Right renal cortex interstitium (tissue), 3 donors: Measurements from ENCODE around the gene PAM. TPM values are rescaled to one million over a fixed set of nuclear protein-coding genes. Genes with fewer than 3 reads are reported as not detected.
"Not testable (repeated sequence)": the region's sequence is repeated elsewhere in the genome, so short reads cannot be mapped to it uniquely, and the experiment has no call there.

ENCODE experiments used
- DNase-seq, 3 donors: peaks; one replicate each; pipeline ENCODE4 v3.0.0-alpha.2; 2013; ENCODE audit warnings: low read depth in 3 of 3, low spot score in 2 of 3
- polyA plus RNA-seq, 3 donors: library from polyadenylated mRNA; unstranded; fragments of 120-200 nt; gene quantifications; one replicate each; pipeline ENCODE4 v1.2.1, GENCODE V29; 2013; ENCODE audit not compliant: insufficient read length in 3 of 3

PAM gene
- polyA plus RNA-seq, 3 donors: 216 to 245 (median 244) TPM

DNA sequence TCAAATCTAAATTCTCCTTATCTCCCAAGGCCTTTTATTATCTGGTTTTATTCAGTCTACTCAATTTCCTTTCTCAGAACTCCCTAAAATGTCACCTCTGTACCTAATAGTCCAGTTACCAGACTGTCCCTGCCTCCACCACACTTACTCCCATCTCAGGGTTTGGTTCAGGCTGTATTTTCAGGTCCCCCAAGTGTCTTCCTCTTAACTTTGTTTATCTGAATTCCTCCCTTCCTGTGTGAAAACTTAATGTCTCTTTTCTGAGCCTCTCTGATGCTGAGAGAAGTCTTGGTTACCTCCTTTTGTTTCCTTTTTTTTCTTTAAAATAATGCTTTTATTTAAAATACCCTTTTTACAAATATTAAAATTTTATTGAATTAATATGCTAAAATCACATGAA lies 133.4 kb downstream of the PAM start:
- DNase-seq: no peak

DNA sequence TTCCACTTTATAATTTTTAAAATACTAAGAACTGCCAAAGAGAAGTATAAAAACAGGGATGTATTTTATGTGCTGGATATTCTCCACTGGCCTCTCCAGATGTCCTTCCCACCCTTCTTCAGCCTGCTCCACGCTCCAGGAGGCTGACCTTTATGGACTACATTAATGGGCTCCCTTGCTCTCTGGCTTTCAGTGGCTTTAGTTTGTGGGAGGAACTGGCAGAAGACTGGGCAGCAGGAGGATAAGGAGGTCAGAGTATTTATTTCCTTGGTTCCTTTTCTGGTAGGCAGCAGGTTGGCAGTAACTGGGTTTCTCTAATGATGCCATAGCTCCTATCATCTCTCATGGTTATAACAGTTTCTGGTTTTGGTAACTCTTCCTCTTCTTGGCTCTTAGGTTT lies 133.9 kb downstream of the PAM start:
- DNase-seq: no peak

DNA sequence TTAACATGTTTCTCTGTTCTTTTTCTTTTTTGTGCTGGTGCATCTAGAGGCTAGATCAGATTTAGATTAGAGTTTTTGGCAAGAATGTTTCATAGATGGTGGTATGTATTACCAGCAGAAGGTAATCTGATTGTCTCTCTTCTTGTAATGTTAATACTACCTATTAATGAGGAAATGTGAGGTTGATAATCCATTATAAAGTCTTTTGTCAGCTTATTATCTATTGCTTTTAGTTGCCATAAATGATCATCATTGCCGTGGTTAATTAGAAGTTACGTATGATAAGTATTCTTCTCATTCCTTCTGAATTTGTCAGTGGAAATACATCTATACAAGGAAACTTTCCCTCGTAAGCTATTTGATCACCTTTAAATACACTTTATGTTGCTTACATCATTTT lies 135.0 kb downstream of the PAM start:
- DNase-seq: no peak

DNA sequence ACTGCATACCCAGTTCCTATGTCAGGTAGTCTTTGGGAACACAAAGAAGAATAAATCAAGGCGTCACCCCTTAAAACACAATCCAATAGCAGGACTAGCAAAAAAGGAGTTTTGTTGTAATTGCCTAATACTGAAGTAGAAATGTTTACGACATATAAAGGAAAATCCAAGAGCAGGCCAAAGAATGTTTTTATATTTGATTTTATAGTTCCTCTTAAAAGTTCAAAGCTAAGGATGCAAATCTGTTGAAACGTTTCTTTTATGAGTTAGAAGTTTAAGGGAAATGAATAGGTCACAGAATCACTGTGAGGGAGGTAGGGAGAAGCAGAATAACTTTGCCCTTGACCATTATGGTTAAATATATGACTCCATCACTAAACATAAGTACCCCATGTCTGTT lies 136.1 kb downstream of the PAM start:
- no peak for DNase-seq

DNA sequence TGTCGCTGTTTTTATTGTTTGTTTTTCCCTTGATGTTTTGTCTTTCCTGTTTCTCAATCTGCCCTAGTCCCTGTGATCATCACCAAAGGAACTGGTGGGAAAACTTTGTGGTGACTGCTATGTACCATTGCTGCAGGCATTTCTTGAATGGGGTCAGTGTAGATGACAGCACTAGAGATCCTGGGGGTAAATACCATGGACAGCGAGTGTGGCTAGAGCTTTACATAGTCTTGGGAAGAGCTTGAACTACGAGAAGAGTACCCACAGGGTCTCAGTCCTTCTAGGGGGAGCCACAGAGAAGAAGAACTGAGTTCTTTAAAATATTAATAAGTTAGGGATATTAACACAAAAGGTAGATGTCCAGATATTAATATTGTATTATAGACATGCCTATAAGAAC lies 138.8 kb downstream of the PAM start:
- no peak for DNase-seq

DNA sequence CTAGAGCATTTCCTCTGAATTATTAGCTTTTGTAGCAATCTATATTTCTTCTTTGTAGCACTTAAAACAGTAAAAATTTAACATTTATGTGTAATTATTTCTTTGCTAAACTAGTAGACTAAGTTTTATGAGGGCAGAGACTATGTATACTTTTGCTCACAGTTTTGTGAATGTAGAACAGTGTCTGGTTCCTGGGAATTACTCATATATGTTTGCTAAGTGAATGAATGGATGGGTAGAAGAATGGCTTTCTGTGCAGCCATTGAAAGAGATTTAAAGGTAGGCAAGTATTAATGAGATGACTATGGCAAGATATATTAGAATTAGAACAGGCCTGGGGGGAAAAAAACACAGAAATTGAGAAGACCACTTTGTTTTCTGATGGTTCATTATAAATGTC lies 140.1 kb downstream of the PAM start:
- no peak for DNase-seq

DNA sequence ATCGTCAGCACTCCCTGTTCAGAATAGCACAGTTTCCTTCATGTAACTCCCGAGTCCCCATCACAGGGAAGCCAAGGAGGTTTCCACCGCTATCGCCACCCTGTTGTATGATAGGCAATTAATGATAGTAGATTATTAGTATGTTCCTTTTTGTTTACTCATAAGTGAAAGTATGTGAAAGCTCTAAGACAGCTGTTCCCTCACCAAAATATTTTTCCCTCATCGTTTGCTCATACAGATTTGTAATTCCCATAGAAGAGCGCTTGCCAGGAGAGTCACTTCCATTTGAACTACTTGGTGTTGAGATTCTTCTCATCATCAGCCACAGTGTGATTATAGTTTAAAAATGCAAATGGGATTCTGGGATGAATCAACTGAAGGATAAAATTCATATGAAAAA lies 140.9 kb downstream of the PAM start:
- DNase-seq: no peak

DNA sequence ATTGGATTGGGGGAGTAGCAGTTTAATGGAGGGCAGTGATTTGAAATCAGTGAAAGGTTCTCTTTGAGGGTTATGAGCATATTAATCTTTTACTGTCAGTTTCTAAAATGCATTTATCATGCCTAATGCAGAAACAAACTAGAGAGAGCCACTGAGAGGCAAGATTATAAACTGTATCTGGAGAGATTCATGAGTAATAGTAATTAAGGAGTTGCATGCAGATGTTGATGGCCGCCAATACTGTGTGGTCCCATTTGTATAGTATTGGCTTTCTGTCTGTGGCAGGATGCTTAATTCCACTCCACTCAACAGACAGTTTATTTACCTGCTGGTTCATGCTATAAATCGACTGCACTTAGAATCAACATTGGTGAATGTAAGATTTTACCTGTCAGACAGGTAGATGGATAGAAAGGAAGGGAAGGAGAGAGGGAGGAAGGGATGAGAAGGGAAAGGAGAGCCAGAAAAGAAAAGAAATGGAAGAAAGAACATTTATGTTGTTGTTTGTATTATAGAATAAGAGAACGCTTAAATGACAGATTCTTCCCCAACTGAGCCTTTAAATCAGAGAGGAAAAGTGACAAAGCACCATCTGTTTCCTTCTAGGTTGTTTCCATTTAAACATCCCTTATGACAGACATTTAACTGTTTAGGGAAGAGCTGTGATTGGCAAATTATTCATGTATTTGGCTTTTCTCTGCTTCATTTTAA lies 146.5 kb downstream of the PAM start:
- no peak for DNase-seq

DNA sequence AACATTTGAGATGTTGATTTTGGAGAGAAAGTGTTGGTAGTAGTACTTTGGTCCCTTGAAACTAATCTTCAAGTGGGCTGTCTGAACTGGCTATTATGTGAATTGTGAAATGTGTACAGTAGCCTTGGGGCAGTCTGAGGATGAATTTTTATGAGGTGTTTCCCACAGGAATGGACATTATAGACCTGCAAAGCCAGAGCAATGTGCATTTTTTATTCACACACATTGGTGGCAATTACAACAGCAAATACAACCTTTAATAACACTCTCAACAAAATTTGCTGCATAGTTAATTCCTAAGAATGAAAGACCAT lies 147.0 kb downstream of the PAM start:
- DNase-seq: no peak

DNA sequence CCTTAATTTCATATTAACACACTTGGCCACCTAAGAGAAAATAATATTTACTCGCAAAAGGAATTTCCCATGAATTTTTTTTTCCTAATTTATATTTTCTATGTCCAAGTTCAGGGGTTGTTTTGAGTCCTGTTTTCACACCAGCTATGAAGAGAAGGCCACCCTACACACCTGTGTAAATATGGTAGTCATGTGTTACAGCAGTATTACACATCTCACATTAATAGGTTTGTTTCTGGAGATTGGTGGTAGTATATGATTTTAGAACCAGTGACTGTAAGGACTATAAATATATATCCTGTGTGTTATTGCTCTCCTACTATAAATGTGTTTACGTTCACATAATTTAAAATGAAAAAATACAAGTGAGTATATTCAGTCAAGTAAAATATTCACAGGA lies 147.5 kb downstream of the PAM start:
- DNase-seq: no peak

DNA sequence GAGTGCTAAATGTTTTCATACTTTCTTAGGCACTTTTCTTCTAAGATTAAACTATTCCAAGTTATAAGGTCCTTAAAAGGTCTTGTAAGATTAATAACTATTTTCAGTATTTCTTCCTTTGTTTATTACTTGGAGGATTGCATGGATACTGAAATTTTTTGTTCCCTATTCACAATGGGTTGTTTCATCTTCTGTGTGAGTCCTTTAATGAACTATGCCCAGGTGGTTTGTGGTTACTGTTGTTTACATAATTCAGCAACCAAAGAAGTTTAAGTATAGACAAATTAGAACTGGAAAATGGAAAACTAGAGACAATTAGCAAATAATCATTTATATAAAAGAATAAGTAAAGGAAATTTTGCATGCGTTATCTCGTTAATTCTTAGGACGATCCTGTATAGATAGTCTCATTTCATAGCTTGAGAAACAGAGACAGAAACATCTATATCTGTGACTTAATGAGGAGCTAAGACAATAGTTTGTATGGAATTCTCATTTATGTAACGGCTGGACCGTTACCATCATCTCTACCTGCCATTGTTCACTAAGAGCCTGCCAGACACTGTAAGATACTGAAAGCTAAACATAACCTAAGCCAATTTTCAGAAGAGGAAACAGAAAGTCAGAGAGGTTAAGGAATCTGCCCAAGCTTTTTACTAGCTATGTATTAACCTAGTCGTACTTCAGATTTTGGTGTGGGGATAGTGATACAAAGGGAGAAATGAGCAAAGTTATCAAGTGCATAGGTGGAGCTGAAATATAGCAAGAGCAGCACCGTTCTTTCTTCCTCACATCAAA lies 148.2 kb downstream of the PAM start:
- no peak for DNase-seq

DNA sequence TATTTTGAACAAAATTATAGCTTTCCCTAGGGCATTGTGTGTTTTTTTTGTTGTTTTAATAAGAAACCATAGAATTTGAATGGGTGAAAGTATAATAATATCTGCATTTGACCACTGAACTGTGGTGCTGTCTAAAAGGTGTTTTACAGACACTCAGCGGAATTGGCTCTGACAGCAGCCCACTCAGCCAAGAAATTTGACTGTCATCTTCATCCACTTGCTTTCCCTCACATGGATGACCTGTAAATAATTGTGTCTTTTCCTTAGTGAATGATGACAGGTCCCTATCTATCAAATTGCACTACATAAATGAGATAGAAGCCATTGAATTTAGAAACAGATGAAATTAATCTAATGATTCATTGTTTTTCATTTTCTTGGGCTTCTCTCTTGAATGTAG lies 150.0 kb downstream of the PAM start:
- no peak for DNase-seq

DNA sequence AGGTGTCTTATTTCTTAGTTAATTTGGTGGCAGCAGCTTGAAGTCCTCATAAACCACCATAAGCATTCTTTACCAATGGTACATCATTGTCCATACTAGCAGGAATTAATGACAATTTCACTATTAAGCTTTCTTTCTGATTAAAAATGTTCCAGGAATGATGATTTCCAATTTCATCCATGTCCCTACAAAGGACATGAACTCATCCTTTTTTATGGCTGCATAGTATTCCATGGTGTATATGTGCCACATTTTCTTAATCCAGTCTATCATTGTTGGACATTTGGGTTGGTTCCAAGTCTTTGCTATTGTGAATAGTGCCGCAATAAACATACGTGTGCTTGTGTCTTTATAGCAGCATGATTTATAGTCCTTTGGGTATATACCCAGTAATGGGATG lies 152.0 kb downstream of the PAM start:
- not testable (repeated sequence) for DNase-seq

DNA sequence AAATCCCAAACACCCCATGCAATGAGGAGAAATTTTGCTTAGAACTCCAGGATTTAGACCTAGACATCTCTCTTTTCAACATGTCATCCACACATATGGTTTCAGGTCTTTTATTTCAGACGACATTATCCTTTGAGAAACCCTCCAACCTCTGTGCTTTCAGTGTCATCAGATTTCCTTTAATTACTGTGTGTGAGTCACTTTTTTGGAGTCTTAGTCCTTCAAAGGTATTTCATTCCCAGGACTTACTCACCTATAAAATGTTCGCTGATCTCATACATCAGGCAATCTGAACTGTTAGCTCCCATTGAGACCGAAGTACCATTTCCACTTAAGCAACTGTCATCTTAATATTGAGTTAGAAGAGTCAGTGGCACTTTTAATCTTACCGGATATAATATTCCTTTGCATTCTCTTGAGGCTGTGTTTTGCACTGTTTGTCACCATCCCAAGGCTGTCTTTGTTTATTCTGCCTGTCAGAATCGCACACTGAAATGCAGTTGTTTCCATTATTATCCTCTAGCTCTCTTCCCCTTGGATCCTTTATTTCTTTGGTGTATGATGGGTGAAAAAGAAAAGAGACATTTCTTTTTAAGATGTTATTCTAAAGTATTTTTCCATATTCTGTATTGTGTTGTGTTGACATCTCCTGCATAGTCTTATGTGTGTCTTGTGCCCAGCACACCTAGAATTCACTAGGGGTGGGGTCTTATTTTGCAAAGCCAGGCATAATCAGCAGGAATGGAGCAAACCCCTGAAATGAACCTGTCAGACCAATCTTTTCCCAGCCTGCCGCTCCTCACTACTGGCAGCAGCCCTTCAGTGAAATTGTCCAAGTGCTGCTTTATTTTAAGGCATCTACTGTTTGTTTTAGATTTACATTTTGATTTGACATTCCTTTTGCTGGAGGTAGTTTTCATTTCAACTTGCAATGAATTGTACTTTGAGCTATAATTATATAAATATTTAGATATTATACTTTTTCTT lies 155.4 kb downstream of the PAM start:
- no peak for DNase-seq

DNA sequence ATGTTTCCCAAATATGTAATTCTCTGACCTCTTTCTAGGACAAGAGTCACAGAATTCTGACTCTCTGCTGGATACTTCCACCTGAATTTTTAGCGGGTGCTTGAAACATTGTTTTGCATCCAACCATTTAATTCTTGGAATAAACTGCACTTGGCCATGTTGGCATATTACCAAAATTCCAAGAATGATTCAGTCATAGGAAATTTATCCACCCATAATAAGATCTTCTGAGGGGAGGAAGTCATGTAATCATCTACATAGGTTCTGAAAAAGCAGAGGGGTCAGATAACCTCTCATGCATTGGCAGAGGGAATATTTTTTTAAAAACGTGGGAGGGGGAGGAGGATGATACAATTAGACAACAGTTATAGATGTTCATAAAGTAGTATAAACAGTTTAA lies 156.9 kb downstream of the PAM start:
- no peak for DNase-seq

DNA sequence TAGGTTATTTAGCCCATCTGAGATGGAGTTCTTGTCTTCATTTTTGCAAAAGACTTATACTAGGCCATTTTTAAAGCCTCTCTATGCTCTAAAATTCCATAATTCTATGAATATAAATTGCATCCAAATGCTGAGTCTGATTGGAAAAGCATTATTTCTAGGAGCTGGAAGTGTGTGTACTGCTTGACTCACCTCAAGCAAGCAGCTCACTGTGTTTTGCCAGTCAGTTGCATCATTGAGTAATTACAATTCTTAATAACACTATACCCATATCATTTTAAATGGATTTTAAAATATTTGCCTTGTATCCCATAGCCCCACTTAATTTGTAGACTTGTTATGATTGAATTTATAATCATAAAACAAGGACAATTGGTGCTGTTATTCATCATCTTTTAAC lies 161.0 kb downstream of the PAM start:
- DNase-seq: no peak

DNA sequence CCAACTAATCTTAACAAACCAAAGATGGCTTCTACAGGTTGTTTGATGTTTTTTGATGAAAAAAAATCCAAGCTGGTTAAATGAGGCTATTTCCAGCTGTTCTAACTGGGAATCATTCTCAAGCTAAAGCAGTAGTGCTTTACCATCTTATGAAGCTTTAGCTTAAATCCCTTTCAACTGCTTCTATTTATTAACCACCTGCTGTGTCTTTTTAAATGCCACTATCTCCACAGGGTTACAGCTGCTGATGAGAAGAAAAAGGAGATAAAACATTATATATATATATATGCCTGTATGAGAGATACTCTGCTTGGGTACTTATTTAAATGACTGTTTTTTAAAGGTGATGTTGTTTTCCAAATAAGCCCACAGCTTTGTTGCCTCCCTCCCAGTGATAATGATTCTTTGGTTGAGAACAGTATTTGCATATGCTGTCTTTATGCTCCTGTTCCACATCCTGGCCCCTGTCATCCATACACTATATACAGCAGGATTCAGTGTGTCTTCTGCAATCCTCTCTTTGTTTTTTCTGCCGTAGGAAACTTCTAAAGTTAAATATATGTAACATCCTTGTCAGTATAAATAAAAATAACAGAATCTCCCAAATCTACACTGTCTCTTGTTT lies 164.0 kb downstream of the PAM start:
- no peak for DNase-seq

DNA sequence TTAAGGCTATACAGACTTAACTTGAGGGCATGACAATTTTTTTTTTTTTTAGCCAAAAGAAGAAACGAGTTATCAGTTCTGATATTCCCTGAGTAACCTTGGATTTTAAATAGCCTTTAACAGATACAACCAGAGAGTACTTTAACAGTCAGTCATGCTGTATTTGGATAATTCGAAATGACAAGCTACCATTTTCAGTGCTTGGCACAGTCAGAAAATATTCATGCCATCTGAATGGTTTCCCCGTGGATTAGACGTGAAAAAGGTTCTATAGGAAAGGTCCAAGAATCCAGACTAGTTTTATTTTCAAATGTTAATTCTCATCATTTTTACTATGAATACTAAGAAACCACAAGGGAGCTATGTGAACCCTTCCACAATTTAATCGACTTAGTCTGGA lies 165.7 kb downstream of the PAM start:
- no peak for DNase-seq

DNA sequence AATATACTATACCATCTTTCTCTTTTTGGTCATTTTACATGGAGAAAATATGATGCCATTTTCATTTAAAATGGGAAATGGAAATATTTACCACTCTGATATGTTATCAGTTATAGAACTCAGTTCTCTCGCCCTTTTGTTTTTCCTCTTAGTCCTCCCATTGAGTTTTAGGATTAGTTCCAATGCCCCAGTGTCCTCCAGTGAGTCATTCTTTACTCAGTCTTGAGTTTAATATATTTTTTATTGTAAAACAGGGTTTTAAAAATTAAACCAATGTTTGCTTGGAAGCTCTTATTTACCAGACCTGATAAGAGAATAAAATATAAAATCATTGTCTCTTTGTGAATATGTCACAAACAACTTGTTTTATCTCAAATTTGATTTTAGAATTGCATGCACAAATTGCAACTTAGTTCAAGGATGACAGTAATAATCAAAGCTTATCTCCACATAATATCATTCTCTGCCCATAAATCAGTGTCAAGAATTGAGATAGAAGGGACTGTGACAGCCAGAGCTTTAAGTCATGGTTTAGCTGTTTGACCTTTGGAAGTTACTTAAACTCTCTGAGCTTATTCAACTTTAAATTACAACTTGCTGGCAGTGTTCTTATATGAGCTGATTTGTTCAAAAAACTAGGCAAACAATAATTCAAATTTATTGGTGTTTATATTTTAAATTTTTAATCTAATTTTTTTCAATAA lies 166.4 kb downstream of the PAM start:
- no peak for DNase-seq

DNA sequence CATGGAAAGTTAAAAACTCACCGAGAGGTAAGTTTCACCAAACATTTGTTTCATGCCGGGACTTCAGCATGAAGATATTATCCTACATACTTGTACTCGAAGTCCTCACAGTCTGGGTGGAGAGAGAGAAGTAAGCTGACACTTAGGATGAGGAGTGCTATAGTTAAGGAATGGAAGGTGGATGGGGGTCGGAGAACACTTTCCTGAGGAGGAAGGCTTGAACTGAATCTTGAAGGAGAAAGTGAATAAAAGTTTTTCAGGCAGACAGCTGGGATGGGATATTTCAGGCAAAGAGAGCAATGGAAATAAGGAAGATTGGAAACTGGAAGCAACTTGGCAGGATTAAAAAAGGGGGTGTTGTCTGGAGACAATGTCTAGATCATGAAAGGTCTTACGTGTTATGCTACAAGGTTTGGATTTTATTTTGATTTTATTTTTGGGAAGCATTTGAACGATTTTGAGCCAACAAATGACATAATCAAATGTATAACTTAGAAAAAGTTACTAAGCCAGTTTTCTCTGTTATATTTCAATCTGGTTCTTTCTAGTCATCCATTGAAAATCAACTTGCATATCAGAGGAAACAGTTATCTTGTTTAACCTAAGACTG lies 167.1 kb downstream of the PAM start:
- no peak for DNase-seq
